ENCODE results near the gene GOLGA1. TPM values are rescaled to one million over a fixed set of nuclear protein-coding genes. Genes with fewer than 3 reads are reported as not detected.
"Not testable (repeated sequence)": the region's sequence is repeated elsewhere in the genome, so short reads cannot be mapped to it uniquely, and the experiment has no call there.

The GOLGA1 gene, protein sequence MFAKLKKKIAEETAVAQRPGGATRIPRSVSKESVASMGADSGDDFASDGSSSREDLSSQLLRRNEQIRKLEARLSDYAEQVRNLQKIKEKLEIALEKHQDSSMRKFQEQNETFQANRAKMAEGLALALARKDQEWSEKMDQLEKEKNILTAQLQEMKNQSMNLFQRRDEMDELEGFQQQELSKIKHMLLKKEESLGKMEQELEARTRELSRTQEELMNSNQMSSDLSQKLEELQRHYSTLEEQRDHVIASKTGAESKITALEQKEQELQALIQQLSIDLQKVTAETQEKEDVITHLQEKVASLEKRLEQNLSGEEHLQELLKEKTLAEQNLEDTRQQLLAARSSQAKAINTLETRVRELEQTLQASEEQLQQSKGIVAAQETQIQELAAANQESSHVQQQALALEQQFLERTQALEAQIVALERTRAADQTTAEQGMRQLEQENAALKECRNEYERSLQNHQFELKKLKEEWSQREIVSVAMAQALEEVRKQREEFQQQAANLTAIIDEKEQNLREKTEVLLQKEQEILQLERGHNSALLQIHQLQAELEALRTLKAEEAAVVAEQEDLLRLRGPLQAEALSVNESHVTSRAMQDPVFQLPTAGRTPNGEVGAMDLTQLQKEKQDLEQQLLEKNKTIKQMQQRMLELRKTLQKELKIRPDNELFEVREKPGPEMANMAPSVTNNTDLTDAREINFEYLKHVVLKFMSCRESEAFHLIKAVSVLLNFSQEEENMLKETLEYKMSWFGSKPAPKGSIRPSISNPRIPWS
- total RNA-seq = 11.0 TPM

DNA sequence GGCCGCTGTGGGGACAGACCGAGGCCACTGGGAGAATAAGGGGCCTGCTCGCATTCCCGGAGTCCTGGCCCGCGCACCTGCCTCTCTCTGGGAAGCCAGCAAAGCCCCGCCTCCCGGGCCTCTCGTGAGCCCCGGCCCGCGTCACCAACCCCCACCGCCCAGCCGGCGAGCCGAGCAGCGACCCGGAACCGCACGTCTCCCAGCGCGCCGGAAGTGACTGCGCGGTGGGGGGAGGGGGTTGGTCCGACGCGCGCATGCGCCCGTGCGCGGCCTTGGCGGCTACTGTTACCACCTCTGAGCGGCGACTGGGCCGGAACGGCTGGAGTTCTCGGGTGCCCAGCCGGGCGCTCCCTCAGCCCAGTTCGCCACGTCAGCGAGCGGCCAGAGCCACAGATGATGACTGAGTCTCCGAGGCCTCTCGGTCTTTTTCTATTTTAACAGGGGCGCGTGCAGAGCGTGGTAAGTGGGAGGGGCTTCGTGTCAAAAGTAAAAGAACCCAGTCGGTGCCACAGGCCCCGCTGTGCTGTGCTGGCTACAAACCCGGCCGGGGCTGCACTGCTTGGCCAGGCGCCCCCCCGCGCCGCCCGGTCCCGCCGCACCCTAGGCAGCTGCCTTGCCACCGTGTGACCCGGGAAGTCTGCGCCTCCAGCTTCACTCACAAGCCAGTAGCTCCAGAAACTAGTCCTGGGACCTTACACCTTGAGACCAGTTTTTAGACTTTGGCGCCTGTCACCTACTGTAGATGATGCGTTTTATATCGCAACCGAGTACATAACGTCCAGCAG lies at the start of gene GOLGA1:
GOLGA1 (minus strand) TSS at position 190 of the 785 bp plus-strand sequence. CDS start 2,372 bp downstream, outside the sequence.
- Histone ChIP-seq H3K4me3 (ENCODE audit: low read length in 3 of 3) (peak within 1 kb of the TSS; percentile 81 to 98 (median 97)), H3K9me3 (ENCODE audit: control insufficient read depth in 3 of 3, low read length in 3 of 3) (no peaks in the 10 kb centered on the region), H3K9ac (ENCODE audit: low read depth in 1 of 3, low read length in 3 of 3) (peak within 1 kb of the TSS; percentile 96 to 100 (median 100)), H3K36me3 (ENCODE audit: control insufficient read depth in 3 of 3, insufficient read depth in 3 of 3, low read length in 3 of 3) (peaks cover 5 to 14% (median 8%) of the 10 kb centered on the region in 3 donors), H3K4me1 (ENCODE audit: control insufficient read depth in 3 of 3, insufficient read depth in 3 of 3, low read length in 3 of 3) (peaks cover 5 to 26% (median 11%) of the 10 kb centered on the region in 3 donors), H3K27ac (ENCODE audit: low read depth, low read length) (peak within 1 kb of the TSS; percentile 97), H3K27me3 (ENCODE audit: control insufficient read depth in 3 of 3, insufficient read depth in 3 of 3, low read length in 3 of 3) (no peaks in the 10 kb centered on the region)

DNA sequence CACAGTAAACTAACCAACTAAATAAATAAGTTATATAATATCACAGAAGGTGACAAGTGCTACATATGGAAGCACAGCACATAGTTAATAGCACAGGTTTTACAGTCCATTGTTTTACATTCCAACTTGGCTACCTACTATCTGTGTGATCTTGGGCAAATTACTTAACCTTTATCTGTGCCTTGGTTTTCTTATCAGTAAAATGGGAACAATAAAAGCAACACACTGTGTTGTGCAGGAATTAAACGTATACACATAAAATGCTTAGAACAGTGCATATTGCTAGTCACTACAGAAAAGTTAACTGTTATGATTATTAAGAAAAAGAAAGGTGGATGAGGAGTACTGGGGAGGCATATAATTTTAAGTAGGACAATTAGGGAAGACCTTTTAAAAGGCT lies 42.8 kb upstream of the GOLGA1 start:
- Histone ChIP-seq H3K4me3 (ENCODE audit: low read length in 3 of 3) (no peak overlapping the region), H3K36me3 (ENCODE audit: control insufficient read depth in 3 of 3, insufficient read depth in 3 of 3, low read length in 3 of 3) (peaks cover 0 to 9% (median 3%) of the 10 kb centered on the region in 3 donors), H3K27ac (ENCODE audit: low read depth, low read length) (no peak overlapping the region), H3K4me1 (ENCODE audit: control insufficient read depth in 3 of 3, insufficient read depth in 3 of 3, low read length in 3 of 3) (no peaks in the 10 kb centered on the region), H3K9ac (ENCODE audit: low read depth in 1 of 3, low read length in 3 of 3) (no peak overlapping the region), H3K27me3 (ENCODE audit: control insufficient read depth in 3 of 3, insufficient read depth in 3 of 3, low read length in 3 of 3) (no peaks in the 10 kb centered on the region), H3K9me3 (ENCODE audit: control insufficient read depth in 3 of 3, low read length in 3 of 3) (no peaks in the 10 kb centered on the region)

DNA sequence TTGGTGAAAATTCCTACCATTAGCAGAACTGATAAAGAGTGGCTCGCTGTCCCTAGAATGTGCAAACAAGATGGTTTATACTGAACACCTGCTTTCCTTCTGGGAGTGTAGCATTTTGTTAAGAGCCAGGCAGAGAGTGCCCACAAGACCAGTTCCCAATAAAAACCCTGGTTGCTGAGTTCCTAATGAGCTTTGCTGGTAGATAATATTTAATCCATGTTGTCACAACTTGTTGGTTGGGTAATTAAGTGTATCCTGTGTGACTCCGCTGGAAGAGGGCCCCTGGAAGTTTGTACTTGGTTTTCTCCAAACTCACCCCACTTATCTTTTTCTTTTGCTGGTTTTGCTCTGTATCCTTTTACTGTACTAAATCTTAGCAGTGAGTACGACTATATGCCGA lies 39.5 kb upstream of the GOLGA1 start:
- Histone ChIP-seq H3K9ac (ENCODE audit: low read depth in 1 of 3, low read length in 3 of 3) (no peak overlapping the region), H3K27me3 (ENCODE audit: control insufficient read depth in 3 of 3, insufficient read depth in 3 of 3, low read length in 3 of 3) (no peaks in the 10 kb centered on the region), H3K27ac (ENCODE audit: low read depth, low read length) (no peak overlapping the region), H3K4me1 (ENCODE audit: control insufficient read depth in 3 of 3, insufficient read depth in 3 of 3, low read length in 3 of 3) (no peaks in the 10 kb centered on the region), H3K36me3 (ENCODE audit: control insufficient read depth in 3 of 3, insufficient read depth in 3 of 3, low read length in 3 of 3) (peaks cover 0 to 13% (median 3%) of the 10 kb centered on the region in 3 donors), H3K4me3 (ENCODE audit: low read length in 3 of 3) (no peak overlapping the region), H3K9me3 (ENCODE audit: control insufficient read depth in 3 of 3, low read length in 3 of 3) (no peaks in the 10 kb centered on the region)

DNA sequence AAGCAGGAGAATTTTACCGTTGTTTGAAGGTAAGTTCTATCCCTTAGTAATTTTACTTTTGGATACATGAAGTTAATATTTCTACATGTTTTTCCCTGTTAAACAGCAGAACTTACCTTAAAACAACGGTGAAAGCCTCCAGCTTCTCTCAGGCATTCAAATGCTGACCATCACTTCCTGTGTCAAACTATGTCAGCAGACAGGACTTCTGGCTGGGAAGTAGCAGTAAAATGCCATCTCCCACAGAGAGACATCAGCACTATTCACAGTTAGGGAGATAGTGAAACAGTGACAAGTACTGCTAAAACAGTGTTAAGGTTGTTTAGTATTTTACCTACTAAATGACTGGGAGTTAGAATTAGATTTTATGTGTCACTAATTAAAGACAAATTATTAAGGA lies 34.2 kb upstream of the GOLGA1 start:
- Histone ChIP-seq H3K9ac (ENCODE audit: low read depth in 1 of 3, low read length in 3 of 3) (no peak overlapping the region), H3K9me3 (ENCODE audit: control insufficient read depth in 3 of 3, low read length in 3 of 3) (no peaks in the 10 kb centered on the region)

DNA sequence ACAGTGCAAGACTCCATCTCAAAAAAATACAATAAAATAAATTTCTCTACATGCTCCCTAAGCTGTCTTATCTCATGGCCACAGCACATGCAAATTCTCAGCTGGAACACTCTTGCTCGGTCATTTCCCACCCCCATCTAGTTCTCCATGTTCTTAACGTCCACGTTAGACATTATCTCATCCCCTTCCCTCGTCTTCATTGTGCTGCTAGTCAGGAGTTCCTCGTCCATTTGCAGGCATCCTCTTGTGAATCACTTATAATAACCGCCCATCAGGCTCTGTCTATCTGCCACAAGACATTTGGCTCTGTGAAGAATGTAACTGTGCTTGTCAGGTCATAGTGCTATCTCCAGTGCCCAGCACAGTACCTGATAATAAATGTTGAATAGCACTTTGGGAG lies 32.9 kb upstream of the GOLGA1 start:
- no peaks in the 10 kb centered on the region for H3K4me1 ChIP-seq (ENCODE audit: control insufficient read depth in 3 of 3, insufficient read depth in 3 of 3, low read length in 3 of 3)
- H3K9me3 ChIP-seq (ENCODE audit: control insufficient read depth in 3 of 3, low read length in 3 of 3) = no peaks in the 10 kb centered on the region
- no peaks in the 10 kb centered on the region for H3K27me3 ChIP-seq (ENCODE audit: control insufficient read depth in 3 of 3, insufficient read depth in 3 of 3, low read length in 3 of 3)
- peaks cover 4 to 14% (median 14%) of the 10 kb centered on the region in 3 donors for H3K36me3 ChIP-seq (ENCODE audit: control insufficient read depth in 3 of 3, insufficient read depth in 3 of 3, low read length in 3 of 3)
- no peak overlapping the region for H3K9ac ChIP-seq (ENCODE audit: low read depth in 1 of 3, low read length in 3 of 3)
- H3K4me3 ChIP-seq (ENCODE audit: low read length in 3 of 3) = no peak overlapping the region
- H3K27ac ChIP-seq (ENCODE audit: low read depth, low read length) = no peak overlapping the region

More for the DNA sequence above, 34.2 kb upstream of the GOLGA1 start:
- H3K36me3 ChIP-seq (ENCODE audit: control insufficient read depth in 3 of 3, insufficient read depth in 3 of 3, low read length in 3 of 3) = peaks cover 4 to 14% (median 14%) of the 10 kb centered on the region in 3 donors
- no peaks in the 10 kb centered on the region for H3K27me3 ChIP-seq (ENCODE audit: control insufficient read depth in 3 of 3, insufficient read depth in 3 of 3, low read length in 3 of 3)
- H3K27ac ChIP-seq (ENCODE audit: low read depth, low read length) = no peak overlapping the region
- no peaks in the 10 kb centered on the region for H3K4me1 ChIP-seq (ENCODE audit: control insufficient read depth in 3 of 3, insufficient read depth in 3 of 3, low read length in 3 of 3)
- H3K4me3 ChIP-seq (ENCODE audit: low read length in 3 of 3) = no peak overlapping the region

DNA sequence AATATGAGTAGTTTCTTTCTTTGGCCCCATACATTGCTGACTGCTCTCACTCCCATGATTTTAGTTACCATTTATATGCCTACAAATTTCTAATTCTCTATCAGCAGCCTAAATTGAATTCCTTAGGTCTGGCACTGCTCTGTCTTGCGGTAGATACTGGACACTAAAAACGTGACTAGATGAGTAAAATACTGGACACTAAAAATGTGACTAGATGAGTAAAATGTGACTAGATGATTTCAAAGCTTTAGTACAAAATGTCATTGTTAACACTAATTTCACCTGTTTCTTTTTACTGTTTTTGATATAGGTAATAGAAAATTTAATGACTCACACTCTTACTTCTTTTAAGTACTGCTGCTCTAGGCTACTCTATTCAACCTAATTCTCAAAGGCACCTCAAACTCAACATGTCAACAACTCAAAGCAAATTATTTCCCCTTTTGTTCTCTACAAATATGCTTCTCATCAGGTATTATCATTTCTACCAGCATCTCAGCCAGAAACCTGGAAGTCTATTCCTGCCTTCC lies 31.4 kb upstream of the GOLGA1 start:
- H3K4me1 ChIP-seq (ENCODE audit: control insufficient read depth in 3 of 3, insufficient read depth in 3 of 3, low read length in 3 of 3) = no peaks in the 10 kb centered on the region
- no peak overlapping the region for H3K4me3 ChIP-seq (ENCODE audit: low read length in 3 of 3)
- no peaks in the 10 kb centered on the region for H3K9me3 ChIP-seq (ENCODE audit: control insufficient read depth in 3 of 3, low read length in 3 of 3)
- H3K27ac ChIP-seq (ENCODE audit: low read depth, low read length) = no peak overlapping the region
- H3K27me3 ChIP-seq (ENCODE audit: control insufficient read depth in 3 of 3, insufficient read depth in 3 of 3, low read length in 3 of 3) = no peaks in the 10 kb centered on the region
- H3K36me3 ChIP-seq (ENCODE audit: control insufficient read depth in 3 of 3, insufficient read depth in 3 of 3, low read length in 3 of 3) = peaks cover 7 to 14% (median 14%) of the 10 kb centered on the region in 3 donors
- no peak overlapping the region for H3K9ac ChIP-seq (ENCODE audit: low read depth in 1 of 3, low read length in 3 of 3)

DNA sequence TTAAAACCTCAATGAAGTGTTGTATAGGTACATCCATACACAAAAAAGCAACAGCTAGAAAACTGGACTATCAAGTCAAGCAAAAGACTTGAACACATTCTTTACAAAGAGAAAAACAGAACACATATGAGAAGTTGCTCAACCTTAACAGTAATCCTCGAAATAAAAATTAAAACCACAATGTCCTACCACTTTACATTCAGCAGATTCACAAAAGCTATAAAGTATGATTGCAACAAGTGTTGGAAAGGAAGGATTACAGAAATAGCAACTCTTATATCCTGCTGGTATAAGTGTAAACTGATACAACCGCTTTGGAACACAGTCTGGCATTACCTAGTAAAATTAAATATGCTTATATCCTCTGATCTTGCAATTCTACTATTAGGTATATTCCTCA lies 28.5 kb upstream of the GOLGA1 start:
- no peak overlapping the region for H3K9ac ChIP-seq (ENCODE audit: low read depth in 1 of 3, low read length in 3 of 3)
- no peaks in the 10 kb centered on the region for H3K9me3 ChIP-seq (ENCODE audit: control insufficient read depth in 3 of 3, low read length in 3 of 3)
- H3K4me1 ChIP-seq (ENCODE audit: control insufficient read depth in 3 of 3, insufficient read depth in 3 of 3, low read length in 3 of 3) = no peaks in the 10 kb centered on the region
- H3K36me3 ChIP-seq (ENCODE audit: control insufficient read depth in 3 of 3, insufficient read depth in 3 of 3, low read length in 3 of 3) = peaks cover 5 to 9% (median 7%) of the 10 kb centered on the region in 3 donors
- no peak overlapping the region for H3K4me3 ChIP-seq (ENCODE audit: low read length in 3 of 3)
- H3K27me3 ChIP-seq (ENCODE audit: control insufficient read depth in 3 of 3, insufficient read depth in 3 of 3, low read length in 3 of 3) = no peaks in the 10 kb centered on the region
- no peak overlapping the region for H3K27ac ChIP-seq (ENCODE audit: low read depth, low read length)

DNA sequence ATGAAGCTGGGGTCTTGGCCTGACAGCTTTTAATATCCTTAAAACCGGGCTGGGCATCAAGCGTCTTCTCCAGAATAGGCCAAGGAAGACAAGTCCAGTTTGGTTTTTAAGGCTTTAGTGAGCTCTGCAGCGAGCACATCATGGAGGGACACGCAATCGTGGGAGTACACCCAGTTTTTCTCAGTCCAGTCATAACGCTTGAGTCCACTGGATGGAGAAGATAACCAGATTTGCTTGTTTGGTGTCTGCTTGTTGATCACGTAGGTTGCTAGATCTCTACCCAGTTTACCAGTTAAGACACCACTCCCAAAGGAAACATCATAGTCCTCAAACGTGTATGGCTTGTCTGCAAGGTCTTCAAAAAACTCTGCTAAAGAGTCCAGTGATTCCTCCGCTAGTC lies 27.4 kb upstream of the GOLGA1 start:
- no peak overlapping the region for H3K4me3 ChIP-seq (ENCODE audit: low read length in 3 of 3)
- no peaks in the 10 kb centered on the region for H3K4me1 ChIP-seq (ENCODE audit: control insufficient read depth in 3 of 3, insufficient read depth in 3 of 3, low read length in 3 of 3)
- no peak overlapping the region for H3K27ac ChIP-seq (ENCODE audit: low read depth, low read length)
- H3K27me3 ChIP-seq (ENCODE audit: control insufficient read depth in 3 of 3, insufficient read depth in 3 of 3, low read length in 3 of 3) = no peaks in the 10 kb centered on the region
- no peak overlapping the region for H3K9ac ChIP-seq (ENCODE audit: low read depth in 1 of 3, low read length in 3 of 3)
- H3K9me3 ChIP-seq (ENCODE audit: control insufficient read depth in 3 of 3, low read length in 3 of 3) = no peaks in the 10 kb centered on the region
- peaks cover 5 to 7% (median 5%) of the 10 kb centered on the region in 3 donors for H3K36me3 ChIP-seq (ENCODE audit: control insufficient read depth in 3 of 3, insufficient read depth in 3 of 3, low read length in 3 of 3)

DNA sequence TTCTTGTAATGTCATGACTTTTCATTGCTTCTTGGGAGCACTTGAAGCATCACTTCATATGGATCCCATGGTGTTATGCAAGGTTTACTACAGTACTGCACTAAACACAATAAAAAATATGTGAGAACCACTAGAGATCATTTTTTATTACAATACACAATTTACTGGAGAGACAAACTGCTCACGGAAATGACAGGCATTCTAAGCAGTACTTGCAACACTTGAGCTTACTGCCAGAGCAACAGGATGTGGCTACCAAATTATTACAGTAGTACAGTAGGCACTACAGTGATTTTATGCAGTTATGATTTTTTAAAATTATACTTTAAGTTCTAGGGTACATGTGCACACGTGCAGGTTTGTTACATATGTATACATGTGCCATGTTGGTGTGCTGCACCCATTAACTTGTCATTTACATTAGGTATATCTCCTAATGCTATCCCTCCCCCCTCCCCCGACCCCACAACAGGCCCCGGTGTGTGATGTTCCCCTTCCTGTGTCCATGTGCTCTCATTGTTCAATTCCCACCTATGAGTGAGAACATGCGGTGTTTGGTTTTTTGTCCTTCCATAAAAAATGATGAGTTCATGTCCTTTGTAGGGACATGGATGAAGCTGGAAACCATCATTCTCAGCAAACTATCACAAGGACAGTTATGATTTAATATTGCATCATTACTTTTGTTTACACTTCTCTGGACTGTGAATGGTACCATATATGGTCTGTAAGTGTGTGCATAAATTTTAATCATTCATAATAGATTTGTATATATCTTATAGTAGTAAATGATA lies 25.1 kb upstream of the GOLGA1 start:
- H3K27me3 ChIP-seq (ENCODE audit: control insufficient read depth in 3 of 3, insufficient read depth in 3 of 3, low read length in 3 of 3); H3K9me3 ChIP-seq (ENCODE audit: control insufficient read depth in 3 of 3, low read length in 3 of 3); H3K4me3 ChIP-seq (ENCODE audit: low read length in 3 of 3); H3K4me1 ChIP-seq (ENCODE audit: control insufficient read depth in 3 of 3, insufficient read depth in 3 of 3, low read length in 3 of 3); H3K36me3 ChIP-seq (ENCODE audit: control insufficient read depth in 3 of 3, insufficient read depth in 3 of 3, low read length in 3 of 3); H3K27ac ChIP-seq (ENCODE audit: low read depth, low read length); H3K9ac ChIP-seq (ENCODE audit: low read depth in 1 of 3, low read length in 3 of 3): not testable (repeated sequence)

All from skeletal muscle tissue (tissue), 4 donors.